ENCODE data around the gene BFSP1. TPM values are rescaled to one million over a fixed set of nuclear protein-coding genes. Genes with fewer than 3 reads are reported as not detected.

Gene BFSP1
- total and polyA plus RNA-seq, 7 donors = 0.51 to 3.6 (median 1.2) TPM; not detected in 1

DNA sequence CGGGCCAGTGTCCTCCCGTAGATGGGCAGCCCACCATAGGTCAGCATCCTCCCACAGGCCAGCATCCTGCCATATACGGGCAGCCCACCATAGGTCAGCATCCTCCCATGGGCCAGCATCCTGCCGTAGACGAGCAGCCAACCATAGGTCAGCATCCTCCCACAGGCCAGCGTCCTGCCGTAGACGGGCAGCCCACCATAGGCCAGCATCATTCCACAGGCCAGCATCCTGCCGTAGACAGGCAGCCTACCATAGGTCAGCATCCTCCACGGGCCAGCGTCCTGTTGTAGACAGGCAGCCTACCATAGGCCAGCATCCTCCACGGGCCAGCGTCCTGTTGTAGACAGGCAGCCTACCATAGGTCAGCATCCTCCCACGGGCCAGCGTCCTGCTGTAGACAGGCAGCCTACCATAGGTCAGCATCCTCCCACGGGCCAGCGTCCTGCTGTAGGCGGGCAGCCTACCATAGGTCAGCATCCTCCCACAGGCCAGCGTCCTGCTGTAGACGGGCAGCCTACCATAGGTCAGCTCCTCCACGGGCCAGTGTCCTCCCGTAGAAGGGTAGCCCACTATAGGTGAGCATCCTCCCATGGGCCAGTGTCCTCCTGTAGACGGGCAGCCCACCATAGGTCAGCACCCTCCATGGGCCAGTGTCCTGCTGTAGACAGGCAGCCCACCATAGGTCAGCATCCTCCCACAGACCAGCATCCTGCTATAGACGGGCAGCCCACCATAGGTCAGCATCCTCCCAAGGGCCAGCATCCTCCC lies 62.9 kb downstream of the BFSP1 start:
- no peak for DNase-seq
- WGBS, 2 donors = 91% methylated on average over 24 of the region's 24 CpGs
- intact Hi-C loops (cut with DNase I) = no loop called here
- Histone ChIP-seq H3K36me3 (no peaks in the 10 kb centered on the region), H3K27me3 (no peaks in the 10 kb centered on the region), H3K27ac (no peak overlapping the region), H3K4me1 (no peaks in the 10 kb centered on the region), H3K9me3 (no peaks in the 10 kb centered on the region), H3K4me3 (no peak overlapping the region)
- TF ChIP-seq EP300 (IDR thresholded peaks at IDR 0.05) (no peak), POLR2AphosphoS5 (IDR thresholded peaks at IDR 0.05) (no peak), POLR2A (IDR thresholded peaks at IDR 0.05) (no peak), CTCF (IDR thresholded peaks at IDR 0.05) (no peak)

DNA sequence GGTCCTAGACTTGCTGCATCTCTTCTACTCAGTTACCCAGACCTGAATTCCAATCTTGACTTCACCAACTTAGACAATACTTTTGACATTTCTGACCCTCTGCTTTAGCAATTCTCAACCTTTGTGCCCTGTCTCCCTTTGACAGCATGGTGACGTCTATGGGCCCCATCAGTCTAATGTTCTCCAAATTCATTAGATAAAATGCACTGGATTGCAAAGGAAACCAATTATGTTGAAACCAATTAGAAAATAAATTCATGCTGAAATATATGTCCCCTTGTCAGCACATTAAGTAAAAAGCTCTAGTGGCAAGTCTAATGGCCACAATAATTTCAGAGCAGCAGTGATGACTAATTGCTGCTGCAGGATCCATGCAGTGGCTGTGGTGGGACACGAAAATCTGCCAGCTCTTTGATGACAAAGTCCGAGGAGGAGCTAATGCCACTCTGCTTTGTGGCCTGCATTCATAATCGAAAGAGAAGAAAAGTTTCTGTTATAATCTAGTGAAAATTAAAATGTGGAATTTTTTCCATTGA lies 64.0 kb downstream of the BFSP1 start:
- WGBS, 2 donors = 87 to 90% methylated on average over 4 of the region's 4 CpGs
- Histone ChIP-seq H3K4me3 (no peak overlapping the region), H3K27me3 (no peaks in the 10 kb centered on the region), H3K27ac (no peak overlapping the region), H3K4me1 (no peaks in the 10 kb centered on the region), H3K9me3 (no peaks in the 10 kb centered on the region), H3K36me3 (no peaks in the 10 kb centered on the region)
- TF ChIP-seq POLR2A (IDR thresholded peaks at IDR 0.05) (no peak), POLR2AphosphoS5 (IDR thresholded peaks at IDR 0.05) (no peak), EP300 (IDR thresholded peaks at IDR 0.05) (no peak), CTCF (IDR thresholded peaks at IDR 0.05) (no peak)
- no peak for DNase-seq
- intact Hi-C loops (cut with DNase I) = no loop called here

DNA sequence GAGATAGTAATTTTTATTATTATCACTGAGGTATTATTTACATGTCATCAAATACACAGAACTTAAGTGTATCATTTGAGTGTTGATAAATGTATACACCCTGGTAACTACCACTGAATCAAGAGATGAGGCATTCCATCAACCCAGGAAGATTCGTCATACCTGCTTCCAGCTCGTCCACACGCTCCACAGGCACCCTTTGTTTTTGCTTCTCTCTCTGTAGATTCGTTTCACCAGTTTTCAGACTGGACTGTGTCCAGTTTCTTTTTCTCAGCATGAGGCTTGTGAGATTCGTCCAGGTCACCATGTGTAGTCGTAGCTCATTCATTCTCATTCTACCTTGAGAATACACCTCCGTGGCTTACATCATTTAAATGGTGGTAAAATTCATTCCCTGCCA lies 64.5 kb downstream of the BFSP1 start:
- Histone ChIP-seq H3K27ac (no peak overlapping the region), H3K36me3 (no peaks in the 10 kb centered on the region), H3K27me3 (no peaks in the 10 kb centered on the region), H3K9me3 (no peaks in the 10 kb centered on the region), H3K4me1 (no peaks in the 10 kb centered on the region), H3K4me3 (no peak overlapping the region)
- intact Hi-C loops (cut with DNase I) = no loop called here
- TF ChIP-seq CTCF (IDR thresholded peaks at IDR 0.05) (no peak), EP300 (IDR thresholded peaks at IDR 0.05) (no peak), POLR2A (IDR thresholded peaks at IDR 0.05) (no peak), POLR2AphosphoS5 (IDR thresholded peaks at IDR 0.05) (no peak)
- DNase-seq = no peak
- 87 to 90% methylated on average over 7 of the region's 7 CpGs for WGBS, 2 donors

DNA sequence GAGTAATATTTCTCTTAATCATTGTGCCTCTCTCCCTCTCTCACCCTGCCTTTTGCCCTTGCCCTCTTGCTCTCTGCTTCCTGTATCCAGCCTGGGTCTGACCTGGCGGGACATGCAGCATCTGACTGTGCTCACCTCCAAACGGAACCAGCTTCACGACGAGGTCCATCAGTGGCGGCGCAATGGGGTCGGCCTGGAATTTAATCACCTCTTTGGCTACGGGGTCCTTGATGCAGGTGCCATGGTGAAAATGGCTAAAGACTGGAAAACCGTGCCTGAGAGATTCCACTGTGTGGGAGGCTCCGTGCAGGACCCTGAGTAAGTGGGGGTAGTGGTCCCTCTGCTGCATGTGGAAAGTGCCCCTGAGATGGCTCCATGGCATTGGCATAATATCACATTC lies 65.9 kb downstream of the BFSP1 start:
- H3K4me1 ChIP-seq = no peaks in the 10 kb centered on the region
- H3K36me3 ChIP-seq = no peaks in the 10 kb centered on the region
- no peak for DNase-seq
- H3K4me3 ChIP-seq = no peak overlapping the region
- H3K27ac ChIP-seq = no peak overlapping the region
- WGBS, 2 donors = 92 to 93% methylated on average over 10 of the region's 10 CpGs
- intact Hi-C loops (cut with DNase I) = no loop called here
- TF ChIP-seq EP300 (IDR thresholded peaks at IDR 0.05) (no peak), POLR2AphosphoS5 (IDR thresholded peaks at IDR 0.05) (no peak), CTCF (IDR thresholded peaks at IDR 0.05) (no peak), POLR2A (IDR thresholded peaks at IDR 0.05) (no peak)
- H3K9me3 ChIP-seq = no peaks in the 10 kb centered on the region
- no peaks in the 10 kb centered on the region for H3K27me3 ChIP-seq

All from sigmoid colon (tissue), 7 donors.